NCI-H146 (cell line): ENCODE data around the gene NCAPD2.
A peak's percentile ranks its signal among the peaks of the same experiment; 100 is the strongest.

Experiments
- DNase-seq: peaks from one replicate; lab custom pipeline; 2025; lab: John Stamatoyannopoulos, UW

Gene NCAPD2

GRCh38 chr12:6493497-6494257 is at the start of gene NCAPD2:
Gene NCAPD2, plus strand, starts transcription at chr12:6494102. Its CDS starts 997 bp downstream, at chr12:6495099.
- peak; percentile 99 for DNase-seq

- DNase-seq, result no peak
These were observed 48.9 kb upstream of the NCAPD2 start, which contains the start of gene CD27 for GRCh38 chr12:6444704-6445688. Gene CD27, plus strand, starts transcription at chr12:6444955. Its CDS starts 141 bp downstream, at chr12:6445096.

- peak; percentile 49 for DNase-seq
These were observed 43.6 kb upstream of the NCAPD2 start for GRCh38 chr12:6450091-6450868.

GRCh38 chr12:6450869-6451347 is 43.0 kb upstream of the NCAPD2 start:
- DNase-seq, result no peak

- DNase-seq, result peak; percentile 99
These were observed 42.3 kb upstream of the NCAPD2 start, which contains the start of gene TAPBPL for GRCh38 chr12:6451348-6452244. Gene TAPBPL, plus strand, starts transcription at chr12:6452042. Its CDS starts 207 bp downstream, at chr12:6452249.

GRCh38 chr12:6452245-6452943 is 41.5 kb upstream of the NCAPD2 start:
- DNase-seq, result peak; percentile 77

GRCh38 chr12:6452944-6453630 is 40.8 kb upstream of the NCAPD2 start:
- peak; percentile 69 for DNase-seq

- DNase-seq, result no peak
These were observed 36.5 kb upstream of the NCAPD2 start for GRCh38 chr12:6457220-6457945.

GRCh38 chr12:6458281-6459003 is 35.5 kb upstream of the NCAPD2 start:
- DNase-seq, result no peak

- DNase-seq, result no peak
These were observed 34.9 kb upstream of the NCAPD2 start for GRCh38 chr12:6459004-6459337.

GRCh38 chr12:6460751-6461371 is 33.0 kb upstream of the NCAPD2 start:
- no peak for DNase-seq

GRCh38 chr12:6461401-6462233 is 32.3 kb upstream of the NCAPD2 start:
- no peak for DNase-seq

GRCh38 chr12:6462234-6462995 is 31.5 kb upstream of the NCAPD2 start:
- no peak for DNase-seq

- DNase-seq, result no peak
These were observed 30.7 kb upstream of the NCAPD2 start for GRCh38 chr12:6463216-6463615.

GRCh38 chr12:6463858-6464257 is 30.0 kb upstream of the NCAPD2 start:
- no peak for DNase-seq

GRCh38 chr12:6464531-6464930 is 29.4 kb upstream of the NCAPD2 start:
- no peak for DNase-seq
